NCI-H510A (cell line): ENCODE data around the gene CACUL1.
"Not testable (repeated sequence)": the region's sequence is repeated elsewhere in the genome, so short reads cannot be mapped to it uniquely, and the experiment has no call there.

Experiments
- DNase-seq: peaks from one replicate; lab custom pipeline; 2025; lab: John Stamatoyannopoulos, UW

The CACUL1 gene

DNA sequence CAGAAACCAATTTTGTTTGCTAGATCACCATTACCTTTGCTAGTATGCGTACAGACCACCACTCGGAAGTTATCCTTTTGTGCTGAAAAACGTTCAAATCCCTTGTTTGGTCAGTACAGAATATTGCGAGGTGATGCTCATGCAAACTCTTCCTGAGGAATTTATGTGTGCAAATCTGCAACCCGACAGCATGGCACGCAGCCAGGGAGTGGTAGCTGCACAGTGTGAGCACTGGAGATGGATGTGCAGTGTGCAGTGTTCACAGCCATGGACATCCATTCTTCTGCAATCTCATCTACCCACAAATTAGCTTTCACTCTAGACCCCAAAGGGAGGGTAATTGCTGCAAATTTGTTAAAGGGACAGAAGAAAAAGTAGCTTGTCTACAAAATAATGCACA, 72.2 kb downstream of the CACUL1 start:
- DNase-seq = no peak

DNA sequence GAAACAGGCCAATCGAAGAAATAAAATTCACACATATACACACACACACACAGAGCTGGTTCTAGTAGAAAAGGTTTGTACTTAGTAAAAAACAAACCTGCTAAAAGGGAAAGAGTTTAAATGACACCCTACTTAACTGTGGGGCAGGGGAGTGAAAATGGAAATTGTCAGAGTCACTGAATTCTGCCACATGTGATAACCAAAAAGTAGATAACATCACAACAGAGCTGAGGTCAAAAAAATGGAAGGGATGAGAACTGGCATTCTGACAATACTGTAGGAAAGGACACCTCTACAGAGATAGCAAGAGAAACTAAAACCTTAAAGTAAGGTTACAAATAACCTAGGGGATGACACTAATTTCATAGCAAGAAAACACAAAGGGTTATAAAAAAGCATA, 74.6 kb downstream of the CACUL1 start:
- no peak for DNase-seq

DNA sequence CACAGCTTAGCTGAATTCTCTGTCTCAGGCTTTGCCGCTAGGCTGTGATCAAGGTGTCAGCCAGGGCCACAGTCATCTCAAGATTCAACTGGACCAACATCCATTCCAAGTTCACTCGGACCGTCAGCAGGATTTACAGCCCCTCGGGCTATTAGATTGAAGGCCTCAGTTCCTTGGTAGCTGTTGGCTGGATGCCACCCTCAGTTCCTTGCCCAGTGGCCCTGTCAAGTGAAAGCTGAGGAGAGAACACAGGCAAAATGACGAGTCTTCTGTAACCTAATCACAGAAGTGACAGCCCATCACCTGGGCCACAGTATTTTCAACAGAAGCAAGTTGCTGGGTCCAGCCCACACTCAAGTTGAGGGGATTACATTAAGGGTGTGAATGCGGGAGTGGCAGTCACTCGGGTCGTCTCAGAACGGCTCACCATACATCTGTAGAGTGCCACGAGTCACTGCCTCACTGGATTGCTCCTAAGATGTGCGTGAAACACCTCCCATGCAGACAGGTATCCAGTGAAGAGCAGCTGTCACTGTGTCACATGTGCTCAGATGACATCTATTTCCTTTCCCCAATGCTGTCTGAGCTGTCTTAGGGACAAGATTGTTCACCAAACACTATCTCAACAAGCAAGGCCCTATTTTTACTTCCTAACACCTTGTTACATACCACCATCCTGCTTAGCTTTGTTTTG, 80.4 kb downstream of the CACUL1 start:
- no peak for DNase-seq

DNA sequence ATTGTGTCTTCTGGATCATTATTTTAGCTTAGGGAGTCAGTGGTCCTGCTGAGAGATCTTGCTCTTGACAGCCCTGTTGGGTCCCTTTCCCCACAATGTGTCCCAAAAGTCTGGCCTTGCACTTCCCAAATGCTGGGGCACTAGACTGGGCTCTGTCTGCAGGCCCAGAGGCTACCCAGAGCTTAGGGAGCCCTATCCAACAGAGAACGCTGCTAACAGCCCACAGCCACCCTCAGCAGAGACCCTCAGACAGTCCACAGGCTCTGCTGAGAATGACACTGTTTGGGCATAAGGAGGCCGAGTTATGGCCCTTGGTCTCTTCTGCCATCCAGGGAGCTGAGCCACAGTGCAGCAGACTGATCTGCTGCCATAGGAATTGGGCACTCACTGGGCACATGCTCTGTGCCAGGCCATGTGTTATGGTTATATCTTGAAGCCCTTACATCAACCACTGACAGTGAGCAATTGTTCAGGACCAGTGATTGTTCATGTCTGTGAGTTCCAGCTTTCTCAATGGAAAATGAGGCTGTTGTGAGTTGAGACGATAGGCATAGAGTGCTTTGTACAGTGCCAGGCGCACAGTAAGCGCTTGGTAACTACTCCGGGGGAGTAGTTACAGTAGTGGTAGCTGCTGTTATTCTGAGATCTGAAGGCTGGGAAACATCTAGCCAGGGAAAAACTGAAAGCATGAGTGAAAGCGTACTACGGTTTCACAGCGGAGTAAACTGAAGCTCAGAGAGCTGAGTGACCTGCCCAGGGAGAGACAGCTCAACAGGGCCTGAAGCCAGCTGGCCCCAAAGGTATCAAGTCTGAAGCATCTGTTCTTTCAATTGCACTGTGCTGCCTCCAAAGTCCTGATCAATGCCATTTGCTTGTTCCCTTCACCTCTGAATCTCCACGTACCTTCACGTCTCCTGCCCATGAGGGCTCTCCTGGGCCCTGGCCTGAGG, 81.7 kb downstream of the CACUL1 start:
- no peak for DNase-seq

DNA sequence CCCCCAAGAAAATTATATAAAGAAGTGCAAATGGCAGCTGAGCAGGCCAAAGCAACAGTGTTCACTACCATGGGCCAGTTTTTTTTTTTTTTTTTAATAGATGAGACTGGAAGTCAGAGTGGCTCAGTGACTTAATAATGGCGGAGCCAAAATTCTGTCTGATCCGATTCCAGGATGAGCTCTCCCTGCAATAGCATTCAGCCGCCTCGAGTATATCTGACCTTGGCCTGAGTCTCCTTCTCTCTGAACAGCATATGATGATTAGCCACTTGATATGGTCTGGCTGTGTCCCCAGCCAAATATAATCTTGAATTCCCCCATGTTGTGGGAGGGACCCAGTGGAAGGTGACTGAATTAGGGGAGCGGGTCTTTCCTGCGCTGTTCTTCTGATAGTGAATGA, 82.6 kb downstream of the CACUL1 start:
- no peak for DNase-seq

DNA sequence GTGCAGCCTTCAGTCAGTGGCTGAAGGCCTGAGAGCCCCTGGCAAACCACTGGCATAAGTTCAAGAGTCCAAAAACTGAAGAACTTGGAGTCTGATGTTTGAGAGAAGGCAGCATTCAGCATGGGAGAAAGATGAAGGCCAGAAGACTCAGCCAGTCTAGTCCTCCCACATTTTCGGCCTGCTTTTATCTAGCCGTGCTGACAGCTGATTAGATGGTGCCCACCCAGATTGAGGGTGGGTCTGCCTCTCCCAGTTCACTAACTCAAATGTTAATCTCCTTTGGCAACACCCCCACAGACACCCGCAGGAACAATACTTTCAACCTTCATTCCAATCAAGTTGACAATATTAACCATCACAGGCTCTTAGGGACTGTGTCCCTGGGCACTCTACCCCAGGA, 83.5 kb downstream of the CACUL1 start:
- not testable (repeated sequence) for DNase-seq

DNA sequence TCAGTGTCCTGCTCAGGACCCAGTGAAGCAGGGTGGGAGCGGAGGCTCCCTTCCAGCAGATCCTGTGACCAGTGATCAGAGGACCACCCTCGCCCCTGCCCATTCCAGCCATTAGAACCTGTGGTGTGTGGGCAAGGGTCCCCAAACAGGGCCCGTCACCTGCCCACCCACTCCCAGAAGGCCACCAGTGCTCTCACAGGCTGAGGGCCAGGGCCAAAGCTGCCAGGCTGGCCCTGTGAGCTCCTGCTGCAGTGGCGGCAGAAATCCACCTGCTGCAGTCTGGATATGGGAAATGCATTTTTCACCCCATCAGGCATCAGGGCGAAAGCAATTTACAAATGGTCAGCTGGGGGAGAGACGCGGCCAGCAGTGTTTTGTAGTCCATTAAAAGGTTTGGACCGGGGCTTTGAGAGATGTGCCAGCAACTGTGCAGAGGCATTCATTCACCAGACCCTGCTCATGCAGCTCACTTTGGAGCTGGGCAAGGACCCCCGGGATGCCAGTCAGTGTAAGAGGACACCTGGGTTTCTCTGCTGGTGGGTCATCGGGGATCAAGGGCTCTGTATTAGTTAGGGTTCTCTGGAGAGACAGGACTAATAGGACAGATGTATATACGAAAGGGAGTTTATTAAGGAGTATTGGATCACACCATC, 84.2 kb downstream of the CACUL1 start:
- no peak for DNase-seq

DNA sequence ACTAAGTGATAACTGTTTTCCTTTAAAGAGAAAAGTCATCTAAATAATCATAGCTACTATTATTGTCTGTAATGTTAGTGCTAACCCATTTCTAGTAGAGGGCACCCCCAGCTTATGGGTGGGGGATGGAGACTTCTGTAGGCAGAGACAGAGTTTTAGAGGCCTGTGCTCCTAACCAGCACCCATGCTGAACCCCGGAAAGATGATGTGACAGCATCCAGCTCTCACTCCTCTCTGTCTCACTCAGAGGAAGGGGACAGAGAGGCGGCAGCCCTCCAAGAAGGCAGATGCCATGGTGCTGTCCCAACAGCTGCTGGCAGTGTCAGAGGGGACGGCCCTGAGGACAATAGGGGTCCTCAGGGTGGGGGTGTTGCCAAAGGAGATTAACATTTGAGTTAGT, 84.9 kb downstream of the CACUL1 start:
- DNase-seq = no peak

DNA sequence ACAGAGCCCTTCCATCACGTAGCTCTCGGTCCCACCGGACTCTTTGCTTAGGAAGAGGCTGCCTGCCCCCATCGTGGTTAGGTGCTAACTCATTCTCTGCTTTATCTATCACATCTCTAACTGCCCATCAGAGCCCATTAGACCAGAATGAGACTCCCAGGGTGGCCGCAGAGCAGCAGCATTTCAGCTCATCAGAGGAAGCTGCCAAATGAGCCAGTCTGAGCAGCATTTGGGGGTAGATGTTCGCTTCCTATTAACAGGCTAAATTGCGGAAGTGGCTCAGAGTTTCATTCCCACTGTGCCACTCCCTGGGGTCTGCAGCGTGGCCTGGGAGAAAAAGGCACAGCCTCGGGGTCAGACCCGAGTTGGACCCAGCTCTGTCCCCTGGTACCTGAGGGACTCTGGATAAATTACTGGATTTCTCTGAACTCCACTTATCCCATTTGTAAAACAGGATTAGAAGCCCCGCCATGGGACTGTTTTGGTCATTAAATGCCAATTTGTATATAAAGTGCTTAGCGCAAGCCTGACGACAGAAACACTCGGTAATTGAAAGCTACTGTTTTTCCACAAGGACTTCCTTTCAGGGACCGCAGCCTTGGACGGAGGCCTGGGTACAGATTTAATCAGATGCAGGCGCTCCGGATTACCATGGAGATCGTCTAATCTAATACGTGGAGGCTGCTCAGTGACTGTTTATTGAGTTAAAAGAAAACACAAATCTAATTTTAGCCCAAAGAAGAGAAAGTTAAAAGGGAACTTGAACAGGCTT, 85.6 kb downstream of the CACUL1 start:
- no peak for DNase-seq

DNA sequence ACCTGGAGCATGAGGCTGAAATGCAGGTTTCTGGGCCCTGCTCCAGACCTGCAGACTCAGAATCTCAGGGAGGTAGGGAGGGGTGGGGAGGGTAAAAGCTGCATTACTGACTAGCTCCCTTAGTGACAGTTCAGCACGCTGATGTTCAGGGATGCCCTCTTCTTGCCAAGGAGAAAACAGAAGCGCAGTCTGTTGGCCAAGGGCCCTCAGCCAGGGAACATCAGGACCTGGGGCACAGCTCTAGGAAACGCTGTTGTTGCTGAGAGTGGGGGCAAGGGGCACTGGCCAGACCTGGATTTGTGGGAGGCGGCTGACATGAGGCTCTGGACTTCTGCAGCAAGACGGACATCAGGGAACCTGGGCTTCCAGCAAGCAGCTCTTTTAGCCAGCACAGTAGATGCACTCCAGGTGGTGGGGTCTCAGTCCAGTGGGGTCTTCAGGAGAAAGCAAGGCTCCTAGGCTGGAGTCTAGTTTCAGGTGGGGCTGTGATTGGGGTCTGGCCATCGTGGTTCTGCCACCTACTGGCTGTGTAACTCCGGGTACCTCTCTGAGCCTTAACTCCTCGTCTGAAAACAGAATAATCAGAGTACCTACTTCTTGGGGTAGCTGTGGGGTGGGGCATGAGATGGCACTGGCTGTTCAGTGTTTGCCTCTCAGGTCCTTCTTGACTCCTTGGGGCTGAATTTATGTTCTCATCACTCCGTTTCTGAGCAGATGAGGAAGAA, 86.4 kb downstream of the CACUL1 start:
- DNase-seq = no peak

DNA sequence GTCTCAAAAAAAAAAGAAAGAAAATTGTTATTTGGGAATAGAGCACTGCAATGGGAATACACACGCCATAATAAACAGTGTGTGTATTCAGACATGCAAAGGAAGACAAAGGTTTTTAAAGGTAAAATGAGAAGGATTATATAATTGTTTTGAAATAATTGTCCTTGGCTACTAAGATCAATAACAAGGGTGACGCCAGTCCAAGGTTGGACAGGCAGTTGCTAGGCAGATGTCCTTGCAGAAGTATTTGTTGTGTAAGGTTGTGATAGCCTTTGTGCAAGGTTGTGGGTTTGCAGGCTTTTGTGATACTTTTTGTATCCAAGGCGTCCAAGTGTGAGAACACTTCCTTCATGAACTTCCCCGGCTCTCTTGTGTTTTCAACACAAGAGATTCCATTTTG, 87.0 kb downstream of the CACUL1 start:
- DNase-seq = no peak

DNA sequence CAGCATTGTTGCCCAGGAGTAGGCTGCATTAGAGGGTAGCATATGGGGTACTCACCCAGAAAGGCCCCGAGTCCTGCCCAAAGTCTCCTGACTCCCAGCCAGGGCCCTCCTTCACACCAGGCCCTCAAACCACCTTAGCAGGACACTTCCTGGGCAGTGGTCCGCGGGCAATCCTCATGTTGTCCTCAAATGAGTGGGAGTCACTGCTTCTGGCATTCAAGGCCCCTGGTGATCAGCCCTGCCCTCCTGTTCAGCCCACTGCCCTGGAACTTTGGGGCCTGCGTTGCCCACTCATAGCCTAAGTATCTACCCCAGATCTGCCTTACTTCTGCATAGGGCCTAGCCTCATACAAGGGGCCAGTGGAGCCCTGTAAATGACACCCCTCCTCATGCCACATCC, 88.4 kb downstream of the CACUL1 start:
- DNase-seq = no peak

DNA sequence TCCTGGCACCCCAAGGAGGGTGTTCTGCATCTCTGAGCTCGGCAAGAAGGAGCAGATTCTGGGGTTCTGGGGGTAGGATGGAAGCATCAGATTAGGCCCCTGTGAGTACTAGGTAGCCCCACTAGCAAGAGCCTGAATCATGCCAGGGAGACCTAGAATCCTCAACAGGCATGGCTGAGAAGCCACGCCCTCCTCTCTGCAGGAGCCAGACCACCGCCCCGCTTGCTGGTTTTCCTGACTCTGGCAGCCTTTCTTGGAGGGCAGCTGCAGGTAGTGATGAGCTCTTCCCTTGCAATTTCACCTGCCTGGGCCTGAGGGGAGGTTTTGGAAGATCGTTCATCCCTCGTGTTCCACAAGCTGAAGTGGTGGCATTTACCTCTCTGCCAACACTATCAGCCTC, 90.4 kb downstream of the CACUL1 start:
- no peak for DNase-seq

DNA sequence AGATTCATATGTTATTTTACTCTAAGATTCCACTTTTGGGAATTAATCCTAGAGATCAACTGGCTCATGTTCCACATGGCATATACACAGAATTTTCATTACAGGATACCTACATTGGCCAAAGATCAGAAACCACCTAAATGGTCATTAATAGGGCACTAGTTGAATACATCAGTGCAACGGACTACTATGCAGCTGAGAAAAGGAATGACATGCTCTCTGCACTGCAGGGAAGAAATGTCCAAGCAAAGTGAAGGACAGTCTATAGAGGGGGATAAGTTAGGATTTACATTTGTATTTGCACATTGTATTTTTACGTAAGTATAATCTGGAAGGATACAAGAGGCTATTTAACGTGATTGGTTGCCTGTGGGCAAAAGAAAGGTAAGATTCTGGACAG, 91.6 kb downstream of the CACUL1 start:
- DNase-seq = no peak

DNA sequence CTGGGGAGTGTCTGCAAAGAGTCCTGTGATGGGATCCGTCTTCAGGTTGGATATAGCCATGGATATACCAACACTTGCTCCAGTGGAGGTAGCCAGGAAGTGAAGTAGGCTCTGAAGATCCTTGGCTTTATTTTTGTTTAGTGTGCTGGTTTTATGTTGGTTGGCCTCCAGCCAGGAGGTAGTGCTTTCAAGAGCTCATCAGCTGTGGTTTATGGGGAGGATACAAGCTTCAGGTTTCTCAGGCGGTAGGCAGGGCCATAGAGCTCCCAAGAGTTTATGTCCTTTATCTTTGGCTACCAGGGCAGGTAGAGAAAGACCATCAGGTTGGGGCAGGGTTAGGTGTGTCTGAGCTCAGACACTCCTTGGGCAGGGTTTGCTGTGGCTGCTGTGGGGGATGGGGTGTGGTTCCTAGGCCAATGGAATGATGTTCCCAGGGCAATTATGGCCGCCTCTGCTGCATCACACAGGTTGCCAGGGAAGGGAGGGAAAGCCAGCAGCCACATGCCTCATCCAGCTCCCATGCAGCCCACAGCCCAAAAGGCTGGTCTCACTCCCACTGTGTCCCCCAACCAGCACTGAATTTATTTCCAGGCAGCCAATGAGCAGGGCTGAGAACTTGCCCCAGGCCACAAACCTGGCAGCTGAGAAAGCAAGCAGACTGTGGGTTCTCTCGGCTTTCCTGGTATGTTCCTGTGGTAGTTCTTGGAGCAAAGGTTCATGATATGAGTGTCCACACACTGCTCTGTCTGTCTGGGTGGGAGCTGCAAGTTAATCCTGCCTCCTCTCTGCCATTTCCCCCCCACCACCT, 92.3 kb downstream of the CACUL1 start:
- peak; percentile 35 for DNase-seq

DNA sequence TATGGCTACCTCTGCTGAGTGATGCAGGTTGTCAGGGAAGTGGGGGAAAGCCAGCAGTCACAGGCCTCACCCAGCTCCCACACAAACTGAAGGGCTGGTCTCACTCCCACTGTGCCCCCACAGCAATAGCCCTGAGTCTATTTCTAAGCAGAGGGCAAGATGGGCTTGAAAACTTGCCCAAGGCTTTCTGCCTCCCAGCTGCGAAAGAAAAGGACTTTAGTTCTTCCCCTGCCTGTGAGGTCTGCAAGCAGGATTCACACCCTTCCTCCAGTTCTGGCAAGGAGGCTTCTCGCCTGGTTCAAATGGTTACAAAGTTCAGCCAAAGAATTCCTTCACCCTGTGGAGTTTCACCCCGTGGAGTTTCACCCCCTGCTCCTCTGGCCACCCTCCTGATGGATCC, 96.0 kb downstream of the CACUL1 start:
- no peak for DNase-seq

DNA sequence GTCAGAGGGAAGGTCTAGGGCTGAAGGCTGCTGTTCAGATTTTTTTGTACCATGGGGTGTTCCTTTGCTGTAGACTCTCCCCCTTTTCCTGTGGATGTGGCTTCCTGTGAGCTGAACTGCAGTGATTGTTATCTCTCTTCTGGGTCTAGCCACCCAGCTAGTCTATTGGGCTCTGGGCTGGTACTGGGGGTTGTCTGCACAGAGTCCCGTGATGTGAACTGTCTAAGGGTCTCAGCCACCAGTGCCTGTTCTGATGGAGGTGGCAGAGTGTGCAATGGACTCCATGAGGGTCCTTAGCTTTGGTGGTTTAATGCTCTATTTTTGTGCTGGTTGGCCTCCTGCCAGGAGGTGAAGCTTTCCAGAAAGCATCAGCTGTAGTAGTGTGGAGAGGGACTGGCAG, 96.6 kb downstream of the CACUL1 start:
- DNase-seq = not testable (repeated sequence)

DNA sequence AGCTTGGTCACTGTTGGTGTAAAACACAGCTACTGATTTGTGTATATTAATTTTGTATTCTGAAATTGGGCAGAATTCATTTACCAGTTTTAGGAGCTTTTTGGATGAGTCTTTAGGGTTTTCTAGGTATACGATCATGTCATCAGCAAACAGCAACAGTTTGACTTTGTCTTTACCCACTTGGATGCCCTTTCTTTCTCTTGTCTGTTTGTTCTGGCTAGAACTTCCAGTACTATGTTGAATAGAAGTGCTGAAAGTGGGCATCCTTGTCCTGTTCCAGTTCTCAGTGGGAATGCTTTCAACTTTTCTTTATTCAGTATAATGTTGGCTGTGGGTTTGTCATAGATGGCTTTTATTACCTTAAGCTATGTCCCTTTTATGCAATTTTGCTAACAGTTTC, 109.5 kb downstream of the CACUL1 start:
- DNase-seq = not testable (repeated sequence)

DNA sequence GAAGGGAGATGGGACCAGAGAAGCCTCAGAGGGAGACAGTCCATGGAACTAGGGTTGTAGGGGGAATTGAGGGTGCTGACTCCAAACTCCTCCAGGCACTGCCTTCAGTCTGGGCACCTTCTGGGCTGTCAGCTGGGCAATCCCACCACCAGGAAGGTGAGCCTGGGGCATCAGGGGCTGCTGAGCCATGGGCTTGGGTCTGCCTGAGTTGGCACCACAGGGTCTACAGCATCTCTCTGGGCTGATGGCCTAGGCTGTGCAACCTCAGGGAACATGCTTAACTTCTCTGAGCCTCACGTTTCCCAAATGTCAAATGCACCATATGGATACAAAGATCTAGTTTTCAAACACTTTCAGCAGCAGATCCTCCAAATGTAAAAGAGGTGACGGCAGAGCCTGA, 112.5 kb downstream of the CACUL1 start:
- DNase-seq = no peak

DNA sequence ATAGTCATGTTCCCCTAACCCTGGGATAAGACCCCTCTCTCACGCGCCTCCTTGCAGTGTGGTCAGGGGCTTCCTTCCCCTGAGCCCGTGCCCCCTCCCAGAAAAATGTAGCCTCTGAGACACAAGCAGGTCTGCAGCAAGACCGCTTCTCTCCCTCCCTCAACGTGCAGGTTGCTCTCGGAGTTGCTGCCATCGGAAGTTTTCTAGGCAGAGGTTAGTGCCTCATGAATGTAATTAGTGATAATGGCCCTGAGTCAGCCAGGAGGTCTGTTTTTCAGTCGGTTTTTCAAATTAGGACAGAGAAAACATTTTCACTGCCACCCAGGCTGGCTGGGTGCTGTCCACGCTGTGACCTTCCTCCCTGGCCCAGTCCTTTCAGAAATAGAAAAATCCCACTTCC, 116.1 kb downstream of the CACUL1 start:
- no peak for DNase-seq
